HEK293 (cell line): ENCODE results near the gene F8A1.
"Not testable (repeated sequence)": the region's sequence is repeated elsewhere in the genome, so short reads cannot be mapped to it uniquely, and the experiment has no call there.

Source experiments
- CTCF ChIP-seq: fragments of 450-650 bp; formaldehyde crosslinking; IDR thresholded peaks from 2 replicates; pipeline ENCODE4 v1.5.1; 2016; ENCODE audit warnings: missing biosample characterization, missing genetic modification characterization
- KLF16 ChIP-seq: fragments of 450-650 bp; formaldehyde crosslinking; IDR thresholded peaks from 2 replicates; pipeline ENCODE4 v1.5.1; 2017; ENCODE audit warnings: missing biosample characterization, missing genetic modification characterization
- MYNN ChIP-seq: fragments of 450-650 bp; formaldehyde crosslinking; IDR thresholded peaks from 2 replicates; pipeline ENCODE4 v1.5.1; 2016; ENCODE audit warnings: missing biosample characterization, missing genetic modification characterization, borderline replicate concordance
- SP2 ChIP-seq: fragments of 450-650 bp; formaldehyde crosslinking; IDR thresholded peaks from 2 replicates; pipeline ENCODE4 v1.5.1; 2016; ENCODE audit warnings: missing biosample characterization, missing genetic modification characterization
- SP7 ChIP-seq: fragments of 450-650 bp; formaldehyde crosslinking; IDR thresholded peaks from 2 replicates; pipeline ENCODE4 v1.5.1; 2016; ENCODE audit warnings: missing biosample characterization, missing genetic modification characterization
- ZNF114 ChIP-seq: fragments of 450-650 bp; formaldehyde crosslinking; IDR thresholded peaks from 2 replicates; pipeline ENCODE4 v1.5.0; 2017; ENCODE audit warnings: missing biosample characterization, missing genetic modification characterization
- ZNF121 ChIP-seq: fragments of 450-650 bp; formaldehyde crosslinking; IDR thresholded peaks from 2 replicates; pipeline ENCODE4 v1.5.1; 2016; ENCODE audit warnings: missing biosample characterization, missing genetic modification characterization
- ZNF138 ChIP-seq: fragments of 450-650 bp; formaldehyde crosslinking; IDR thresholded peaks from 2 replicates; pipeline ENCODE4 v1.5.1; 2016; ENCODE audit warnings: missing biosample characterization, missing genetic modification characterization, borderline replicate concordance
- ZNF341 ChIP-seq: fragments of 450-650 bp; formaldehyde crosslinking; IDR thresholded peaks from 2 replicates; pipeline ENCODE4; 2016; ENCODE audit warnings: low read depth, missing biosample characterization, missing genetic modification characterization
- ZNF354C ChIP-seq: fragments of 450-650 bp; formaldehyde crosslinking; IDR thresholded peaks from 2 replicates; pipeline ENCODE4 v1.5.1; 2016; ENCODE audit warnings: missing biosample characterization, missing genetic modification characterization, low read depth, borderline replicate concordance
- ZNF433 ChIP-seq: fragments of 450-650 bp; formaldehyde crosslinking; IDR thresholded peaks from 2 replicates; pipeline ENCODE4 v1.5.1; 2016; ENCODE audit warnings: missing biosample characterization, missing genetic modification characterization, low read depth
- ZNF677 ChIP-seq: fragments of 450-650 bp; IDR thresholded peaks from 2 replicates; pipeline ENCODE4 v1.5.0; 2018; ENCODE audit warnings: missing biosample characterization, mild to moderate bottlenecking, missing genetic modification characterization, moderate library complexity
- ZNF792 ChIP-seq: fragments of 450-650 bp; formaldehyde crosslinking; IDR thresholded peaks from 2 replicates; pipeline ENCODE4 v1.5.1; 2016; ENCODE audit warnings: missing biosample characterization, missing genetic modification characterization
- ZNF830 ChIP-seq: fragments of 450-650 bp; IDR thresholded peaks from 2 replicates; pipeline ENCODE4 v1.5.0; 2018; ENCODE audit warnings: missing biosample characterization, missing genetic modification characterization, low read depth, mild to moderate bottlenecking, moderate library complexity

- TF ChIP-seq ZNF830; ZNF792 (tag by site-specific recombination); ZNF121; KLF16 (tag by site-specific recombination); CTCF (tag by site-specific recombination); ZNF138 (tag by site-specific recombination); ZNF433; SP2 (tag by site-specific recombination); SP7 (tag by site-specific recombination); ZNF354C (tag by site-specific recombination); ZNF114; ZNF341 (tag by site-specific recombination); MYNN (tag by site-specific recombination); ZNF677 (tag by site-specific recombination): not testable (repeated sequence)
These were observed 38.6 kb downstream of the F8A1 start for GRCh38 chrX:154924771-154925170.
